ENCODE measurements around the gene HNF1A.
A peak's percentile ranks its signal among the peaks of the same experiment; 100 is the strongest.
"Not testable (repeated sequence)": the region's sequence is repeated elsewhere in the genome, so short reads cannot be mapped to it uniquely, and the experiment has no call there.

HNF1A gene, protein sequence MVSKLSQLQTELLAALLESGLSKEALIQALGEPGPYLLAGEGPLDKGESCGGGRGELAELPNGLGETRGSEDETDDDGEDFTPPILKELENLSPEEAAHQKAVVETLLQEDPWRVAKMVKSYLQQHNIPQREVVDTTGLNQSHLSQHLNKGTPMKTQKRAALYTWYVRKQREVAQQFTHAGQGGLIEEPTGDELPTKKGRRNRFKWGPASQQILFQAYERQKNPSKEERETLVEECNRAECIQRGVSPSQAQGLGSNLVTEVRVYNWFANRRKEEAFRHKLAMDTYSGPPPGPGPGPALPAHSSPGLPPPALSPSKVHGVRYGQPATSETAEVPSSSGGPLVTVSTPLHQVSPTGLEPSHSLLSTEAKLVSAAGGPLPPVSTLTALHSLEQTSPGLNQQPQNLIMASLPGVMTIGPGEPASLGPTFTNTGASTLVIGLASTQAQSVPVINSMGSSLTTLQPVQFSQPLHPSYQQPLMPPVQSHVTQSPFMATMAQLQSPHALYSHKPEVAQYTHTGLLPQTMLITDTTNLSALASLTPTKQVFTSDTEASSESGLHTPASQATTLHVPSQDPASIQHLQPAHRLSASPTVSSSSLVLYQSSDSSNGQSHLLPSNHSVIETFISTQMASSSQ

DNA sequence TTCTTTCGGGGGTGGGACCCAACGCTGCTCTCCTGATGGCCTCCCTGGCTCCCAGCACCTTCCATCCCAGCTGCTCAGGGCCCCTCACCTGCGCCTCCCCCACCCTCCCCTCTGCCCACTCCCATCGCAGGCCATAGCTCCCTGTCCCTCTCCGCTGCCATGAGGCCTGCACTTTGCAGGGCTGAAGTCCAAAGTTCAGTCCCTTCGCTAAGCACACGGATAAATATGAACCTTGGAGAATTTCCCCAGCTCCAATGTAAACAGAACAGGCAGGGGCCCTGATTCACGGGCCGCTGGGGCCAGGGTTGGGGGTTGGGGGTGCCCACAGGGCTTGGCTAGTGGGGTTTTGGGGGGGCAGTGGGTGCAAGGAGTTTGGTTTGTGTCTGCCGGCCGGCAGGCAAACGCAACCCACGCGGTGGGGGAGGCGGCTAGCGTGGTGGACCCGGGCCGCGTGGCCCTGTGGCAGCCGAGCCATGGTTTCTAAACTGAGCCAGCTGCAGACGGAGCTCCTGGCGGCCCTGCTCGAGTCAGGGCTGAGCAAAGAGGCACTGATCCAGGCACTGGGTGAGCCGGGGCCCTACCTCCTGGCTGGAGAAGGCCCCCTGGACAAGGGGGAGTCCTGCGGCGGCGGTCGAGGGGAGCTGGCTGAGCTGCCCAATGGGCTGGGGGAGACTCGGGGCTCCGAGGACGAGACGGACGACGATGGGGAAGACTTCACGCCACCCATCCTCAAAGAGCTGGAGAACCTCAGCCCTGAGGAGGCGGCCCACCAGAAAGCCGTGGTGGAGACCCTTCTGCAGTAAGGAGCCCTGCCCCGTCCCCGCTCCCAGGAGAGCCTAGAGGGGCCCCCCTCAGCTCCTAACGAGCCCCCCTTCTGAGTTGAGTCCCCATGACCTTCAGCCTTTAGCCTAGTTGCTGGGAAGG is at the start of gene HNF1A:
Gene HNF1A, plus strand, starts transcription at position 248 of the 924 bp plus-strand sequence. Its CDS starts 226 bp downstream, at position 474.
- no peak for DNase-seq

DNA sequence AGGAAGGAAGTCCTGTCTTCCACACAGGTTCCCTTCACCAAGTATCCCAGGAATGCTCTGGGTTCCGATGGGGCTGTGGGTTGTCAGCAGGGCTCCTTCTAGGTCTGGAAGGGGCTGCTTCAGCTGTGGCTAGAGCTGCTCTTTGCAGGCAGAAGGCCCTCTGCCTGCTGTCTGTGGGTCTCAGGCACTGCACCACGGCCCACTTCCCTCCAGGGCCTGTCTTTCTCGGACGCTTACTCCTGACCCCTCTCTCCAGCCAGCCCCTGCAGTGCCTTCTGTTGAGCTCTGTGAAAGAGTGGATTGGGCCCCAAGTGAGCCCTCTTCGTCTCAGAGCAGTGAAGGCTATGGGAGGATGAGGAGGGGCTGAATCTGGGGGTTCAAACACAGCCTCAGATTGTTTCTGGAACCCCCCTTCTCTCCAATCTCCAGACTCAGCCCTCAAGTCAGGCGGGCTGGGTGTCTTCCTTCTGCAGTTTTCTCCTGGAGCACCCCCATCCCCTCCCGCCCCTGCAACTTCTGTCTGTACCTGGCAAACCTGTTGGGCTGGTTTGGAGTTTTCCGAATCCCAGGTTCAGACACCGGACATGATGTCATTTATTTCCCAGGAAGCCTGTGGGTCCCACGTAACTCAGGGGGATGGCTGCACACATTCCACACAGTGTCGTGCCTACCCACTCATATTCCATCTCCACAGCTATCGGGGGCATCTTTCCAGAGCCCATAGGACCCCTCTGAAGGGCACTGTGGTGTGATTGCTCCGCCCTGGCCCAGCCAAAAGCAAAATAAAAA is 49.3 kb upstream of the HNF1A start:
- DNase-seq: no peak

DNA sequence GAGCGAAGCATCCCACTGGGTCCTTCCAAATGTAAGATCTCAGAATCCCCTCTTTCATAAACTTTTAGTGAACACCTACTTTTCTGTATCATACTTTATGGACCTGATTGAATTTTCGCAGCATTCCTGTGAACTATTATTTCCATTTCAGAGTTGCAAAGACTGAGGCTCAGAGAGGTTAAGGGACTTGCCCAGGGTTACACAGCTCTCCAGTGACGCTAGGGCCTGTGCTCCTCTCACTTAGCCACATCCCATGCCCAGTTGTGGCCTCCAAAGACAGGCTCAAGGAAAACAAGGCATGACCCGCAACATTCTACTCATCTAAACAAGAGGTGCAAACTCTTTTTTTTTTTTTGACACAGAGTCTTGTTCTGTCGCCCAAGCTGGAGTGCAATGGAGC is 48.3 kb upstream of the HNF1A start:
- no peak for DNase-seq

DNA sequence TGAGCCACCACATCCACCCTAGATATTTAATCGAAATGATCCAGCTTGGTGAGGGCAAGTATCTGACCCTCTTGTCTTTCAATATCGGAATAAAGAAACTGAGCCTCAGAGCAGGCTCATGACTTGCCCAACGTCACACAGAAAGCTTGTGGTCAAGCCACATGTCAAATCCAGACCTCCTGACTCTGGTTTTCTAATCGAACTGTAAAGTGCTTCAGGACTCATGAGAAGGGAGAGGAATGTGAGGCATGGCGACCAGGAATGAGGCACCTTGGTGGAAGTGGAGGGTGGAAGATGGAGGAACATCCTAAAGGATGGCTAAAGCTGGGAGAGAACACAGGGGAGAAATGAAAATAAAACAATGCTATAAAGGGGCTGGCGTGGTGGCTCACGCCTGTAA is 46.3 kb upstream of the HNF1A start:
- DNase-seq: no peak

DNA sequence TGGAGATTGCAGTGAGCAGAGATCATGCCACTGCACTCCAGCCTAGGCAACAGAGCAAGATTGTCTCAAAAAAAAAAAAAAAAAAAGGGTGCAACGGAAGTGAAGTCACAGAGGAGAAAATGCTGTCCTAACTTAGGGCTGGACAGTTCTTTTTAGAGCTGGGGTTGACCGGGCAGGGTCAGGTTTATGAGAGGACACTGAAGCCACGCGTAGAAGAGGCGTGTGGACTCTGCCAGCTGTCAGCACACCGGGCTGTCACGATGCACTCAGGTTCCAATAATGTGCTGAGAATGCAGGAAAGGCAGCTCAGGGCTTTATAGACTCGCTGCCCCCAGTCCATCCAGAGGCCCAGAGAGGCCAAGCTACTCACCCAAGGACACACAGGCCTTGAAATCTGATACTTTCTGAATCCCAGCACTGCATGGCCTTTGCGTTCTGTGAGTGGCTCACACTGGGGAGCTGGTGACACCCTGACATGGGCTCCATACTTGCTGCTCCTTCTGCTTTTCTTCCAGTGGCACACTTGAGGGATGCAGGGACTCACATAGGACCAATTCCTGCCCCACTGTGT is 45.3 kb upstream of the HNF1A start:
- DNase-seq: no peak

DNA sequence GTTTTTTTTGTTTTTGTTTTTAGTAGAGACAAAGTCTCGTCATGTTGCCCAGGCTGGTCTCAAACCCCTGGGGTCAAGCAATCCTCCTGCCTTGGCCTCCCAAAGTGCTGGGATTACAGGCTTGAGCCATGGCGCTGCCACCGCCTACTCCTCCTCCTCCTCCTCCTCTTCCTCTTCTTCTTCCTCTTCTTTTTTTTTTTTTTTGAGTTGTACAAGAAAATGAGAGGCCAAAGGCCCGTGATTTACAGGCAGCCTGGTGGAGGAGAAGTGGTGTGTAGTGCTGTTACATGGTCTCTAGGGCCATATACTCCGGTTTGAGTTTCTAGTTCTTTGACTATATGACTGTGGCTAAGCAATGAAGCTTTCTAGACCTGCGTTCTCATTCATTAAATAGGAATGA is 44.6 kb upstream of the HNF1A start:
- DNase-seq: no peak

DNA sequence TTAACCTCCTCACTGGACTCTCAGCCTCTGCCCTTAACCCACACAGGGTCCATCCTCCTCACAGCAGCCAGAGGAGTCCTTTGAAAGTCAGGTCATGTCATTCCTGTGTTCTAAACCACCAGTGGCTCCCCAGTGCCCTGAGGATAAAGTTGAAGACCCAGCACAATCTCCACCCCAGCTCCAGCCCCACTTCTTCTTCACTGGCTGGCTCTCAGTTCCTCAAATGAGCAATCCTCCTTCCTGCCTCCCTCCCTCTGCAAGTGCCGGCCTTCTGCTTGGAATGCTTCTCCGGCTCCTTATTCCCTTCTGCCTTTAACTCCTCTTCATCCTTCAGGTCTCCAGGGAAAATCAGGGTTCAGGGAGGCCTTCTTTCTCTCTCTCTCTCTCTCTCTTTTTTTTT is 42.1 kb upstream of the HNF1A start:
- DNase-seq: no peak

DNA sequence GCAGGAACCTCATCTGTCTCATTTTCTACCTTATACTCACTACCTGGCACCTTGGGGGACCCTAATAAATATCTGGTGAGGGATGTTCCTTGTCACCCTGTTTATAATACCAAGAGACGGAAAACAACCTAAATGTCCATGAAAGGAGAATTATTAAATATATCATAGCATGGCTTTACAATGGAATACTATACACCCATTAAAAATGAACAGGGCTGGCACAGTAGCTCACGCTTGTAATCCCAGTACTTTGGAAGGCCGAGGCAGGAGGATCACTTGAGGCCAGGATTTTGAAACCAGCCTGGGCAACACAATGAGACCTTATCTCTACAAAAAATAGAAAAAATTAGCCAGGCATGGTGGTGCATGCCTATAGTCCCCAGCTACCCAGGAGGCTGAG is 39.8 kb upstream of the HNF1A start:
- no peak for DNase-seq

DNA sequence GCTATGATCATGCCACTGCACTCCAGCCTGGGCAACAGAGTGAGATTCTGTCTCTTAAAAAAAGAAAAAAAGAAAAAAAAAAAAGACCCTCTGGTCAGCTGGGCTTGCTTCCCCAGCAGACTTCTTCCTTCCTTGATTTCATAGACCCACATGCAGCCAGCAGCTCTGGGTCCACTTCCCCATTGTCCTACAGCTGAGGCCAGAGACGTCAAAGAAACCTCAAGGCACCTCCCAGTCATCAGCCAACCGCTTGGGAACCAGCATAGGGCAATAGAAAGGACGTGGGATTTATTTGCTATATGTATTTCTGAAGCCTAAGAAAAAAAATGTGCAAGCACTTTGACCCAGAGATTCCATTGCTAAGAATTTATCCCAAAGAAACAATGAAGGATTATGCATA is 38.8 kb upstream of the HNF1A start:
- DNase-seq: no peak

DNA sequence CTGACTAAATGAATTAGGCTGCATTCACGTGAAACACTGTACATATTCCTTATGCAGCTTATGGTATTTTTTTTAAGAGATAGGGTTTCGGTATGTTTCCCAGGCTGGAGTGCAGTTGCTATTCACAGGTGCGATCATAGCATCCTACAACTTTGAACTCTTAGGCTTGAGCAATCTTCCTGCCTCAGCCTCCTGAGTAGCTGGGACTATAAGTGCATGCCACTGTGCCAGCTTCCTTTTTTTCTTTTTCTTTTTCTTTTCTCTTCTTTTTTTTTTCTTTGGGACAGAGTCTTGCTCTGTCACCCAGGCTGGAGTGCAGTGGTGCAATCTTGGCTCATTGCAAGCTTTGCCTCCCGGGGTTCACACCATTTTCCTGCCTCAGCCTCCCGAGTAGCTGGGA is 38.3 kb upstream of the HNF1A start:
- no peak for DNase-seq

DNA sequence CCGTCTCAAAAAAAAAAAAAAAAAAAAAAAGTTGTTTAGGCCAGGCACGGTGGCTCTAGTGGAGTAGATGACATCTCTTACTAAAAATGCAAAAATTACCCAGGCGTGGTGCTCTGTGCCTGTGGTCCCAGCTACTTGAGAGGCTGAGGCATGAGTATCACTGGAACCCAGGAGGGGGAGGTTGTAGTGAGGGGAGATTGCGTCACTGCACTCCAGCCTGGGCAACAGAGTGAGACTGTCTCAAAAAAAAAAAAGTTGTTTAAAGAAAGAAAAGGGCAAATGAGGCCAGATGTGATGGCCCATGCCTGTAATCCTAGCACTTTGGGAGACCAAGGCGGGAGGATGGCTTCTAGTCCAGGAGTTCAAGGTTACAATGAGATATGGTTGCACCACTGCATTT is 37.5 kb upstream of the HNF1A start:
- no peak for DNase-seq

DNA sequence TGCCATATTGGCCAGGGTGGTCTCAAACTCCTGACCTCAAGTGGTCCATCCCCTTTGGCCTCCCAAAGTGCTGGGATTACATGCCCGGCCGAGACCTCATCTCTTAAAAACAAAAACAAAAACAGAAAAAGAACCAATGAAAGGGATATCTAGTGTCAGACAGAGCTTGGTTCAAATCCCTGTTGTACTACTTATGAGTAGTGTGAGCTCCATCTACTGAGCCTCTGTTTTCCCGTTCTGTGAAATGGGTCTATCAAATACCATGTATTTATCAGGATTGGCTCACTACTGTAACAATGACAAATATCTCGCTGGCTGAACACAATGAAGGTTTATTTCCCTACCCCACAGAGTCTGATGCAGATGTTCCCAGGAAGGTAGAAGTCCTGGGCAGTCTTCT is 36.9 kb upstream of the HNF1A start:
- DNase-seq: no peak

DNA sequence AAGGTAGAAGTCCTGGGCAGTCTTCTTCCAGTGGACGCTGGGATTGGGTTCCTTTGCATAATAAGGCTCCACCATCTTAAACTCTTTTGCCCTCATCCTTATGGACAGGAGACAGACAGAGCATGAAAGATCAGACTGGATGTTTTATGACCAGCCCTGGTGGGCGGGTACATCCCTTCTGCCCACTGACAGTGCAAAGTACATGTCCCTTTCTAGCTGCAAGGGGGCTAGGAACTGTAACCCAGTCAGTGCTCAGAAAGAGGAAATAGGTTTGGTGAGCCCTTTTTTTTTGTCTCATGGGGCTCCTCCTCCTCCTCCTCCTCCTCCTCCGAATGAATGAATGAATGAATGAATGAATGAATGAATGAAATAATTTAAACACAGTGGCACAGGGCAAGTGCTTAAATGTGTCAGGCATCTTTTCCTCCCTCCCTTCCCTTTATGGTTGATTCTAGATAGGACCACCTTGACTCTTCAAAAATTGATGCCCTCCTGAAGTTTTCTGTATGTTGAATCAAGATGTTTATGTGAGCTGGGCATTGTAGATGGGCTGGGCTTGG is 36.4 kb upstream of the HNF1A start:
- no peak for DNase-seq

DNA sequence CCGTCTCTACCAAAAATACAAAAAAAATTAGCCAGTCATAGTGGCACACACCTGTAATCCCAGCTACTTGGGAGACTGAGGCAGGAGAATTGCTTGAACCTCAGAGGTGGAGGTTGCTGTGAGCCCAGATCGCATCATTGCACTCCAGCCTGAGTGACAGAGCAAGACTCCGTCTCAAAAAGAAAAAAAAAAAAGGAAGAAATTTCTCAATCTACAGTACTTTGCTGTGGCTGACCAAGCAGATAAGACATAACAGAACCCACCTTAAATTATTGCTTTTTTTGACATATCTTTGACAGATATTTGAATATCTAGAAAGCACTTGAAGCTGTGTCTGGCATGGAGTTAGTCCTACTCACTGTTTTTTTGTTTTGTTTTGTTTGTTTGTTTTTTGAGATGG is 34.9 kb upstream of the HNF1A start:
- DNase-seq: no peak

DNA sequence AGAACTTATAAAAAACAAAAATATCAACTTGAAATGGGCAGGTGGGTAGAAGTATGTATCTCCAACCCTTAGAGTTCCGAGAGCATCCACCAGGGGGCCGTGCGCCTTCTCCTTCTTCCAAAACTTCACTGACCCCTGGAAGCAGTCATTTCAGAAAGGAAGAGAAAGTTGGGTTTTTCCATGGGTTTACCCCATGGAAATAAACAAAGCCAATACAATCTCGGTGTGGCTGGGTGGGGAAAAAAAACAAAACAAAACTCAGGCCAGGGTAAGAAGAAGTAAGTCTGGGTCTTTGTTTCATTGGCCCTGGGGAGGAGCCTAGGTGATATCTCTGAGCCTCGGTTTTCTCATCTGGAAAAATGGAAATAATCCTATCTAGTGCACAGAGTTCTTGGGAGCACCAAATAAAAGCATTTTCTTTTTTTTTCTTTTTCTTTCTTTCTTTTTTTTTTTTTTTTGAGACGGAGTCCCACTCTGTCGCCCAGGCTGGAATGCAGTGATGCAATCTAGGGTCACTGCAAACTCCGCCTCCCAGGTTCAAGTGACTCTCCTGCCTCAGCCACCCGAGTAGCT is 33.6 kb upstream of the HNF1A start:
- DNase-seq: peak; percentile 43

DNA sequence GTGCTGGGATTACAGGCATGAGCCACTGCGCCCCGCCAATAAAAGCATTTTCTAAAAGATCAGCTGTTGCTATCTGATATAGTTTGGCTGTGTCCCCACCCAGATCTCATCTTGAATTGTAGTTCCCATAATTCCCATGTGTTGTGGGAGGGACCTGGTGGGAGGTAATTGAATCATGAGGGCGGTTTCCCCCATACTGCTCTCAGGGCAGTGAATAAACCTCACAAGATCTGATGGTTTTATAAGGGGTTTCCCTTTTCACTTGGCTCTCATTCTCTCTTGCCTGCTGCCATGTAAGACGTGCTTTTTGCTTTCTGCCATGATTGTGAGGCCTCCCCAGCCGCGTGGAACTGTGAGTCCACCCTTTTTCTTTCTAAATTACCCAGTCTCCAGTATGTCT is 32.8 kb upstream of the HNF1A start:
- DNase-seq: not testable (repeated sequence)

DNA sequence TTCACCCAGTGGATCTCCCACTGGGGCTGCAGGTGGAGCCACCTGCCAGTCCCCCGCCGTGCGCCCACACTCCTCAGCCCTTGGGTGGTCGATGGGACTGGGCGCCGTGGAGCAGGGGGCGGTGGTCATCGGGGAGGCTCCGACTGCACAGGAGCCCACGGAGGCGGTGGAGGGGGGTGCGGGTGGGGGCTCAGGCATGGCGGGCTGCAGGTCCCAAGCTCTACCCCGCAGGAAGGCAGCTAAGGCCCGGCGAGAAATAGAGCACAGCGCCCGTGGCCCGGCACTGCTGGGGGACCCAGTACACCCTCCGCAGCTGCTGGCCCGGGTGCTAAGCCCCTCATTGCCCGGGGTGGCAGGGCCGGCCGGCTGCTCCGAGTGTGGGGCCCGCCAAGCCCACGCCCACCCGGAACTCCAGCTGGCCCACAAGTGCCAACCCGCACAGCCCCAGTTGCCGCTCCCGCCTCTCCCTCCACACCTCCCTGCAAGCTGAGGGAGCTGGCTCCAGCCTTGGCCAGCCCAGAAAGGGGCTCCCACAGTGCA is 28.0 kb upstream of the HNF1A start:
- DNase-seq: not testable (repeated sequence)

DNA sequence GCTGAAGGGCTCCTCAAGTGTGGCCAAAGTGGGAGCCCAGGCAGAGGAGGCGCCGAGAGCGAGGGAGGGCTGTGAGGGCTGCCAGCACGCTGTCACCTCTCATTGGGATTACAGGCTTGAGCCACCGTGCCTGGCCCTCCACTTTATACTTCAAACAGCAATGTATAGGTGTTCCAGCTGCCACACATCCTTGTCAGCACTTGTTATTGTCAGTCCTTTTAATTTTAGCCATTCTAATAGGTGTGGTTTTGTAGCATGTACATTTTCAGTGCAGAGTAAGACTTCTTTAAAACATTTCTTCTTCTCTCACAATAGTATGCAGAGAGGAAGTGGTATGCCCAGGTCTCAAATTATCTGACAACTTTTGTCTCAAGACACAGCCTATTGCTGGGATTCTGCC is 27.5 kb upstream of the HNF1A start:
- DNase-seq: no peak

DNA sequence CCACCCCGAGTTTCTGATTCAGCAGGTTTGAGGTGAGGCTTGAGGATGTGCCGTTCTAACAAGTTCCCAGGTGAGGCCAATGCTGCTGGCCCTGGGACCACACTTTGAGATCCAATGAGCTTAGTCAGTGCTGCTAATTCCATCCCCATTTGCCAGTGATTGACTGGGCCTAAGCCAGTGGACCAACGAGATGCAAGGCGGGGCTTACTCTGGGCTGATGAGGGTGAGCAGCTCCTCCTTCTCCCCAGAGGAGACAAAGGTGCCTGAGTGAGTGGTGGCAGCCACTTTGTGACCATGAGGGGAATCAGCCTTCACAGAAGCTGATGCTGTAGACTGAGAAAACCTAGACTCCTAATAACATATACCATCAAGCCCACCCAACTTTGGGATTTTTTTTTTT is 23.1 kb upstream of the HNF1A start:
- DNase-seq: no peak

DNA sequence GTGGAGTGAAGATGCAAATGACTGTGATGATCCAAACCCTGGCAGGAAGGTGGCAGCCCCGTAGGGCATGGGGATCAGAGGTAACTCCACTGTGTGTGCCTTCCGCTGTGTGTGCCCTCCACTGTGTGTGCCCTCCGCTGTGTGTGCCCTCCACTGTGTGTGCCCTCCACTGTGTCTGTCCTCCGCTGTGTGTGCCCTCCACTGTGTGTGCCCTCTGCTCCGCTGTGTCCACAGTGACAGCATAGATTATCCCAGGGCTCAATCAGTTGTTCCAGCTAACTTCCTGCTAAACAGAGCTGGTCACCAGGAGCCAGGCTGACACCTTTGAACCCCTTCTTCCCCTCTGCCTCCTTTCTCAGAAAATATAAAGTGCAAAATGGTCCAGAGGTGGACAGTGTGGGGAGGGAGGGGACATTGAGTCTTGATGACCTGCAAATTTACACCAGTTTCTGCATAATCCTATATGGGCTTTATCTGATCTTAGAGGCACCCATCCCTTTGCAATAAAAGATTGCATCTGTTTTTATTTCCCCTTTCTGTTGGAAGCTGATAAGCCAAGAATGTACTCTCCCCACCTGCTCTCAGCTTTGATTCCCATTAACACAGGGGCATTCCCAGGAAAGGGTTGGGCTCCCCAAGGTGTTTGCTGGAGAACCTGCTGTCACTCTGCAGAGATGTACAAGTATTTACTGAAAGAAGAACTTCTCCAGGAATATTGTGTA is 21.6 kb upstream of the HNF1A start:
- no peak for DNase-seq
